Smooth muscle cell (in vitro differentiated cells): ENCODE data around the gene ZNF625. TPM values are rescaled to one million over a fixed set of nuclear protein-coding genes. Genes with fewer than 3 reads are reported as not detected.
A peak's percentile ranks its signal among the peaks of the same experiment; 100 is the strongest.

Experiments used
- DNase-seq: peaks from one replicate; lab custom pipeline; 2025; ENCODE audit not compliant: unreplicated experiment; lab: John Stamatoyannopoulos, UW
- H2AFZ ChIP-seq: fragments of 200-600 bp; sonication (generic); 2 replicates; pipeline ENCODE4 v1.6.0; 2016; ENCODE audit warnings: antibody characterized with exemption, low read depth, mild to moderate bottlenecking
- H3F3A ChIP-seq: fragments of 200-600 bp; sonication (generic); 2 replicates; pipeline ENCODE4 v1.6.0; 2017; ENCODE audit warnings: antibody characterized with exemption, low read depth
- H3K27ac ChIP-seq: fragments of 200-600 bp; sonication (generic); 2 replicates; pipeline ENCODE4 v1.5.1; 2016; ENCODE audit warnings: low read depth, mild to moderate bottlenecking
- H3K27me3 ChIP-seq: fragments of 200-600 bp; sonication (generic); 2 replicates; pipeline ENCODE4 v1.6.1; 2016; ENCODE audit warnings: low read depth, mild to moderate bottlenecking
- H3K36me3 ChIP-seq: fragments of 200-600 bp; sonication (generic); 2 replicates; pipeline ENCODE4 v1.5.1; 2016; ENCODE audit warnings: low read depth
- H3K4me1 ChIP-seq: fragments of 200-600 bp; sonication (generic); 2 replicates; pipeline ENCODE4 v1.5.1; 2016; ENCODE audit warnings: low read depth
- H3K4me2 ChIP-seq: fragments of 200-600 bp; sonication (generic); 2 replicates; pipeline ENCODE4 v1.6.0; 2016; ENCODE audit warnings: mild to moderate bottlenecking
- H3K4me3 ChIP-seq: fragments of 200-600 bp; sonication (generic); 2 replicates; pipeline ENCODE4 v1.5.1; 2016; ENCODE audit warnings: mild to moderate bottlenecking
- H3K79me2 ChIP-seq: fragments of 200-600 bp; sonication (generic); 2 replicates; pipeline ENCODE4 v1.6.0; 2016; ENCODE audit warnings: low read depth, mild to moderate bottlenecking
- H3K9ac ChIP-seq: fragments of 200-600 bp; sonication (generic); 2 replicates; pipeline ENCODE4 v1.6.0; 2016; ENCODE audit warnings: low read depth
- H3K9me3 ChIP-seq: fragments of 200-600 bp; sonication (generic); replicated peaks from 2 replicates; pipeline ENCODE4 v1.5.1; 2016; ENCODE audit warnings: low read depth
- H4K20me1 ChIP-seq: fragments of 200-600 bp; sonication (generic); 2 replicates; pipeline ENCODE4 v1.6.0; 2016; ENCODE audit warnings: low read depth
- WGBS: methylation state at CpG from one replicate; pipeline ENCODE4 v1.1.7; 2016; ENCODE audit warnings: low lambda C conversion rate; 5-methylcytosine and 5-hydroxymethylcytosine counted together
- polyA plus RNA-seq: library from polyadenylated mRNA; unstranded; fragments of >200 nt; fragmentation: Nextera tagmentation; extraction: Ambion mirVana; gene quantifications from 2 replicates; pipeline ENCODE4 v1.2.1, GENCODE V29; 2016
- total RNA-seq: library from RNA; depleted of rRNA; stranded (reverse); fragments of >200 nt; gene quantifications from 2 replicates; pipeline ENCODE4 v1.2.3, GENCODE V29; 2014
- TF ChIP-seq, protein P1 (sequence below): fragments of 200-600 bp; sonication (generic); IDR thresholded peaks from 2 replicates; pipeline ENCODE4 v1.5.1; 2017; ENCODE audit warnings: borderline replicate concordance, mild to moderate bottlenecking, antibody characterized with exemption; ENCODE audit not compliant: insufficient read depth, poor library complexity, severe bottlenecking

Gene ZNF625
- total and polyA plus RNA-seq, 2 experiments from 2014 or later: 0.66 to 13.5 TPM

DNA sequence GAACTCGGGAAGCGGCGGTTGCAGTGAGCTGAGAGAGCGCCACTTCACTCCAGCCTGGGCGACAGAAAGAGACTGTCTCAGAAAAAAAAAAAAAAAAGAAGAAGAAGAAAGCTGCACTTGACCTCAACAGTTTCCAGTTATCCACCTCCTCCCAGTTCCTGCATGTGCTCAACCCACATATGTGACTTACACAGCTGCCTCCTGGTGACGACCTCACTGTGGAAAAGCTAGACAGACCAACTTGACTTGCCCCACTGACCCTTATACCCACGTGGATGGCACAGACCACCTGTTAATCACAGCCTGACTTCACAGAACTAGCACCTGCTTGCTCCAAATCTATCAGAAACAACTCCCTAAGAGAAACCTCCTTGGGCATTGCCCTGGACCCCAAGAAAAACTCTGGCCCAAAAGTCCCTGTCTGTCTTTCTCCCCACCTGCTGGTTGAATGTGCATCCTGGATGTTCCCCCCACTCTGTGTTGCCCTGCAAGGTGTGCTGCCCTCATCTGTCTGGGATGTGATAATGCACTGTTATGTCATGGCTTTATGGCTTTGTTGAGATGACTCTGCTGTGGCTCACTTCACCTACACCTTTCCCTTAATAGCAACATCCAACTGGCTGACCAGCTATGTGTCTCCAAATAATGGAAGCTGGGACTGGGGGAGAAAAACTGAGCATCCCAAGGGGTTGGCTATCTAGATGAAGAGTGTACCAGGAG lies 19.2 kb downstream of the ZNF625 start:
- Histone ChIP-seq H3K36me3 (peaks cover 39% of the 10 kb centered on the region), H3F3A (no peaks in the 10 kb centered on the region), H3K79me2 (peaks cover 25% of the 10 kb centered on the region), H3K9me3 (peaks cover 28% of the 10 kb centered on the region), H3K4me2 (no peak overlapping the region), H2AFZ (no peak overlapping the region), H3K9ac (no peak overlapping the region), H3K27me3 (no peaks in the 10 kb centered on the region), H3K4me3 (no peak overlapping the region), H3K4me1 (peaks cover 16% of the 10 kb centered on the region), H4K20me1 (no peaks in the 10 kb centered on the region), H3K27ac (no peak overlapping the region)
- DNase-seq: no peak
- WGBS: 84% methylated on average over 7 of the region's 7 CpGs
- TF ChIP-seq, protein P1, sequence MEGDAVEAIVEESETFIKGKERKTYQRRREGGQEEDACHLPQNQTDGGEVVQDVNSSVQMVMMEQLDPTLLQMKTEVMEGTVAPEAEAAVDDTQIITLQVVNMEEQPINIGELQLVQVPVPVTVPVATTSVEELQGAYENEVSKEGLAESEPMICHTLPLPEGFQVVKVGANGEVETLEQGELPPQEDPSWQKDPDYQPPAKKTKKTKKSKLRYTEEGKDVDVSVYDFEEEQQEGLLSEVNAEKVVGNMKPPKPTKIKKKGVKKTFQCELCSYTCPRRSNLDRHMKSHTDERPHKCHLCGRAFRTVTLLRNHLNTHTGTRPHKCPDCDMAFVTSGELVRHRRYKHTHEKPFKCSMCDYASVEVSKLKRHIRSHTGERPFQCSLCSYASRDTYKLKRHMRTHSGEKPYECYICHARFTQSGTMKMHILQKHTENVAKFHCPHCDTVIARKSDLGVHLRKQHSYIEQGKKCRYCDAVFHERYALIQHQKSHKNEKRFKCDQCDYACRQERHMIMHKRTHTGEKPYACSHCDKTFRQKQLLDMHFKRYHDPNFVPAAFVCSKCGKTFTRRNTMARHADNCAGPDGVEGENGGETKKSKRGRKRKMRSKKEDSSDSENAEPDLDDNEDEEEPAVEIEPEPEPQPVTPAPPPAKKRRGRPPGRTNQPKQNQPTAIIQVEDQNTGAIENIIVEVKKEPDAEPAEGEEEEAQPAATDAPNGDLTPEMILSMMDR: no peak

DNA sequence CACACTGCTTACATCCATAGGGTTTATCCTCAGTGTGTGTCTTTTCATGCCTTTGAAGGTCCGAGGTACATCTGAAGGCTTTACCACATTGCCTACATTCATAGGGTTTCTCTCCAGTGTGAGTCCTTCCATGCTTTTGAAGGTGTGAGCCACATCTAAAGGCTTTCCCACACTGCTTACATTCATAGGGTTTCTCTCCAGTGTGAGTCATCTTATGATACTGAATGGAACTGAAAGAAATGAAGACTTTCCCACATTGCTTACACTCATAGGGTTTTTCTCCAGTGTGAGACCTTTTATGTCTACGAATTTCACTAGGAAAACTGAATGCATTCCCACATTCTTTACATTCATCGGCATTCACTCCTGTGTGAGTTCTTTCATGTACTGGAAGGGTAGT lies 23.5 kb downstream of the ZNF625 start:
- Histone ChIP-seq H3K27ac (no peak overlapping the region), H3K9ac (no peak overlapping the region), H4K20me1 (no peaks in the 10 kb centered on the region), H3K9me3 (peaks cover 37% of the 10 kb centered on the region), H3K36me3 (peaks cover 52% of the 10 kb centered on the region), H3F3A (no peaks in the 10 kb centered on the region), H2AFZ (no peak overlapping the region), H3K4me3 (no peak overlapping the region), H3K79me2 (peaks cover 9% of the 10 kb centered on the region), H3K4me1 (no peaks in the 10 kb centered on the region), H3K27me3 (no peaks in the 10 kb centered on the region), H3K4me2 (no peak overlapping the region)
- TF ChIP-seq, protein P1: no peak
- no peak for DNase-seq
- 100% methylated on average over 3 of the region's 3 CpGs for WGBS

DNA sequence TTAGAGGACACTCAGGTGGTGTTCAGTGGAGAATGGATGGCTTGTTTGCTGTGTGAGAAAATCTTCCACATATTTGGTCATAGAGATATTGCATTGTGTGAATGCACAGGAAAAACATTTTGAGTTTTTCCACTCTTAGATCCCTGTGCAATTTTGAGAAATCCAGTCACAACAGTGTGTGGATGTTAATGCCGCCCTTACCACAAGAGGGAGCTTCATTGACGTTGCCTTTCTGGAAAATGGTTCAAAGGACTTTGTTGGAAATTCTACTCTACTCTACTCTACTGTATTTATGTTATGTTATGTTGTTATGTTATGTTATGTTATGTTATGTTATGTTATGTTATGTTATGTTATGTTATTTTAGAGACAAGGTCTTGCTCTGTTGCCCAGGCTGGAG lies 29.8 kb downstream of the ZNF625 start:
- no peak overlapping the region for H3K9ac ChIP-seq
- H3K27me3 ChIP-seq: no peaks in the 10 kb centered on the region
- no peak for DNase-seq
- H3K79me2 ChIP-seq: no peaks in the 10 kb centered on the region
- H3K4me3 ChIP-seq: no peak overlapping the region
- WGBS: 37% methylated on average over 2 of the region's 2 CpGs
- H3K36me3 ChIP-seq: peaks cover 6% of the 10 kb centered on the region
- no peak overlapping the region for H3K4me2 ChIP-seq
- H4K20me1 ChIP-seq: no peaks in the 10 kb centered on the region
- no peak overlapping the region for H2AFZ ChIP-seq
- TF ChIP-seq, protein P1: peak; percentile 35
- peaks cover 2% of the 10 kb centered on the region for H3K9me3 ChIP-seq
- no peaks in the 10 kb centered on the region for H3F3A ChIP-seq
- no peaks in the 10 kb centered on the region for H3K4me1 ChIP-seq
- no peak overlapping the region for H3K27ac ChIP-seq
